Breast epithelium (tissue), 3 donors: Measurements from ENCODE around the gene RB1.
"Not testable (repeated sequence)": the region's sequence is repeated elsewhere in the genome, so short reads cannot be mapped to it uniquely, and the experiment has no call there.

Experiments
- POLR2AphosphoS5 ChIP-seq, 3 donors: sonication (generic); formaldehyde crosslinking; IDR thresholded peaks; one replicate each; pipeline ENCODE4 v1.6.1; 2017; ENCODE audit warnings: antibody characterized with exemption in 3 of 3
- TF ChIP-seq, protein P1 (sequence below), 3 donors: fragments of 450-650 bp; IDR thresholded peaks; one replicate each; pipeline ENCODE4 v1.5.1; 2016 to 2017; ENCODE audit warnings: antibody characterized with exemption in 3 of 3, mild to moderate bottlenecking in 3 of 3, moderate library complexity in 3 of 3

DNA sequence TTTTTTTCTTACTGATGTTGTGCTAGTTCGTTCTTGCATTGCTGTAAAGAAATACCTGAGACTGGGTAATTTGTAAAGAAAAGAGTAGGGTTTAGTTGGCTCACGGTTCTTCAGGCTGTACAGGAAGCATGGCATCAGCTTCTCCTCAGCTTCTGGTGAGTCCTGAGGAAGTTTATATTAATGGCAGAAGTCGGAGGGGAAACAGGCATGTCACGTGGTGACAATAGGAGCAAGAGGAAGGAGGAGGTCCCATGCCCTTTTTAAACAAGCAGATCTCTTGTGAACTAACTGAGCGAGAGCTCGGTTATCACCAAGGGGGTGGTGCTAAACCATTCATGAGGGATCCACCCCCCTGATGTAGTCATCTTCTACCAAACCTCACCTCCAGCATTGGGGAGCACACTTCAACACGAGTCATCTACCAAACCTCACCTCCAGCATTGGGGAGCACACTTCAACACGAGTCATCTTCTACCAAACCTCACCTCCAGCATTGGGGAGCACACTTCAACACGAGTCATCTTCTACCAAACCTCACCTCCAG is 123.3 kb downstream of the RB1 start:
- TF ChIP-seq, protein P1, sequence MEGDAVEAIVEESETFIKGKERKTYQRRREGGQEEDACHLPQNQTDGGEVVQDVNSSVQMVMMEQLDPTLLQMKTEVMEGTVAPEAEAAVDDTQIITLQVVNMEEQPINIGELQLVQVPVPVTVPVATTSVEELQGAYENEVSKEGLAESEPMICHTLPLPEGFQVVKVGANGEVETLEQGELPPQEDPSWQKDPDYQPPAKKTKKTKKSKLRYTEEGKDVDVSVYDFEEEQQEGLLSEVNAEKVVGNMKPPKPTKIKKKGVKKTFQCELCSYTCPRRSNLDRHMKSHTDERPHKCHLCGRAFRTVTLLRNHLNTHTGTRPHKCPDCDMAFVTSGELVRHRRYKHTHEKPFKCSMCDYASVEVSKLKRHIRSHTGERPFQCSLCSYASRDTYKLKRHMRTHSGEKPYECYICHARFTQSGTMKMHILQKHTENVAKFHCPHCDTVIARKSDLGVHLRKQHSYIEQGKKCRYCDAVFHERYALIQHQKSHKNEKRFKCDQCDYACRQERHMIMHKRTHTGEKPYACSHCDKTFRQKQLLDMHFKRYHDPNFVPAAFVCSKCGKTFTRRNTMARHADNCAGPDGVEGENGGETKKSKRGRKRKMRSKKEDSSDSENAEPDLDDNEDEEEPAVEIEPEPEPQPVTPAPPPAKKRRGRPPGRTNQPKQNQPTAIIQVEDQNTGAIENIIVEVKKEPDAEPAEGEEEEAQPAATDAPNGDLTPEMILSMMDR (IDR thresholded peaks at IDR 0.05) = not testable (repeated sequence)
- not testable (repeated sequence) for TF ChIP-seq POLR2AphosphoS5 (IDR thresholded peaks at IDR 0.05)
